Measurements from ENCODE around the gene PSMB7.

DNA sequence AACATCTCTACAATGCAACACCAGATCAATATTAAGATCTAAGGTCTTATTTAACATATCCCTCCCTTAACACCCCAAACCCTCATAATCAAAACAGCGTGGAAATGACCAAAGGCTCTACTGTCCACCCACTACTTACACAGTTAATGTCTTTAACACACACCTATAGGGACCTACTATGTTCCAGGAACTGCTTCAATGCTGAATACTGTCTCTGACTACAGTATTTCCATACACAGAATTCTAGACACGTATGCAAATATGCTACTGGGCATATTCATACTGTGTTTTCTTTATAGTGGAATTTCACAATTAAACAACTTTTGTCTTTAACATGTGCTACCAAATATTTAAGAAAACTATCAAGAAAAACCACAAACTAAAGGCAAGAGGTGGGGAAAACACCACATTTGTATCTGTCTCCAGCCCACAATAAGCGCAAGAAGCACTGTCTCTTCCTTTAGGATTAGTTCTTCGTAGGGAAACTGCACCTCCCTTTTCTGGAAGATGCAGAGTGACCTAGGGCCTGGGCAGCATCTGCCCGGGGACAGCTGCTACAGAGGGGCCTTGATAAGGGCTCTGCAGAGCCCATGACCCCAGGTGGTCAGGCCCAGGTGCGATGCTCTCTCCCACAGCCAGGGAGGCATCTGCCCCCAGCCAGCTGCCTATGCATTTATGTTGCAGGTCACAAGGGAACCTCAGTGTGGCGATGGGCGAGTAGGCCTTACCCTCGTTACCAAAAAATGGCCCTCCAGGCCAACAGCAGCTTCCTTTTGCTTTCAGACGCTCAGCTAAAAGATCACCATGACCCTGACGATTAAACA lies 55.2 kb downstream of the PSMB7 start:
- TF ChIP-seq, protein P1, sequence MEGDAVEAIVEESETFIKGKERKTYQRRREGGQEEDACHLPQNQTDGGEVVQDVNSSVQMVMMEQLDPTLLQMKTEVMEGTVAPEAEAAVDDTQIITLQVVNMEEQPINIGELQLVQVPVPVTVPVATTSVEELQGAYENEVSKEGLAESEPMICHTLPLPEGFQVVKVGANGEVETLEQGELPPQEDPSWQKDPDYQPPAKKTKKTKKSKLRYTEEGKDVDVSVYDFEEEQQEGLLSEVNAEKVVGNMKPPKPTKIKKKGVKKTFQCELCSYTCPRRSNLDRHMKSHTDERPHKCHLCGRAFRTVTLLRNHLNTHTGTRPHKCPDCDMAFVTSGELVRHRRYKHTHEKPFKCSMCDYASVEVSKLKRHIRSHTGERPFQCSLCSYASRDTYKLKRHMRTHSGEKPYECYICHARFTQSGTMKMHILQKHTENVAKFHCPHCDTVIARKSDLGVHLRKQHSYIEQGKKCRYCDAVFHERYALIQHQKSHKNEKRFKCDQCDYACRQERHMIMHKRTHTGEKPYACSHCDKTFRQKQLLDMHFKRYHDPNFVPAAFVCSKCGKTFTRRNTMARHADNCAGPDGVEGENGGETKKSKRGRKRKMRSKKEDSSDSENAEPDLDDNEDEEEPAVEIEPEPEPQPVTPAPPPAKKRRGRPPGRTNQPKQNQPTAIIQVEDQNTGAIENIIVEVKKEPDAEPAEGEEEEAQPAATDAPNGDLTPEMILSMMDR (IDR thresholded peaks at IDR 0.05), result no peak
- no peak for TF ChIP-seq POLR2AphosphoS5 (IDR thresholded peaks at IDR 0.05)
